Activated CD8-positive, alpha-beta memory T cell treated with anti-CD3 and anti-CD28 coated beads, Interleukin-2, amount 10 ng/mL, durations not matched to agents 7 days and 5 days (primary cell): Measurements from ENCODE around the gene FAM133A. TPM values are rescaled to one million over a fixed set of nuclear protein-coding genes. Genes with fewer than 3 reads are reported as not detected.

Experiments
- ATAC-seq: fragments of 150-1000 bp; cut with Tn5 transposase; one replicate; pipeline ENCODE4 v1.10.0; 2021; ENCODE audit warnings: moderate library complexity
- CTCF ChIA-PET: fragments of 350-600 bp; sonication (Branson Sonifier 250); formaldehyde crosslinking; loops from one replicate; lab custom pipeline; 2021; ENCODE audit warnings: antibody characterized with exemption; lab: Charles Lee
- DNase-seq: peaks from one replicate; pipeline ENCODE4 v3.0.0-alpha.2; 2020
- H3K27ac Mint-ChIP-seq: one replicate; pipeline ENCODE4 v1.8.0; 2021; ENCODE audit warnings: mild to moderate bottlenecking, mixed read lengths
- H3K27me3 Mint-ChIP-seq: one replicate; pipeline ENCODE4 v1.8.0; 2021; ENCODE audit warnings: mixed read lengths
- H3K36me3 Mint-ChIP-seq: one replicate; pipeline ENCODE4 v1.8.0; 2021; ENCODE audit warnings: mild to moderate bottlenecking, mixed read lengths
- H3K4me1 Mint-ChIP-seq: one replicate; pipeline ENCODE4 v1.8.0; 2021; ENCODE audit warnings: mixed read lengths
- H3K4me3 Mint-ChIP-seq: one replicate; pipeline ENCODE4 v1.8.0; 2021; ENCODE audit warnings: mild to moderate bottlenecking, moderate library complexity, mixed read lengths
- H3K9me3 Mint-ChIP-seq: one replicate; pipeline ENCODE4 v1.8.0; 2022; ENCODE audit warnings: low read depth, mixed read lengths
- total RNA-seq, 2 experiments: library from RNA; stranded (reverse); gene quantifications; one replicate each; pipeline ENCODE4 v1.2.3, GENCODE V29; 2021

The FAM133A gene
- total RNA-seq, result not detected

DNA sequence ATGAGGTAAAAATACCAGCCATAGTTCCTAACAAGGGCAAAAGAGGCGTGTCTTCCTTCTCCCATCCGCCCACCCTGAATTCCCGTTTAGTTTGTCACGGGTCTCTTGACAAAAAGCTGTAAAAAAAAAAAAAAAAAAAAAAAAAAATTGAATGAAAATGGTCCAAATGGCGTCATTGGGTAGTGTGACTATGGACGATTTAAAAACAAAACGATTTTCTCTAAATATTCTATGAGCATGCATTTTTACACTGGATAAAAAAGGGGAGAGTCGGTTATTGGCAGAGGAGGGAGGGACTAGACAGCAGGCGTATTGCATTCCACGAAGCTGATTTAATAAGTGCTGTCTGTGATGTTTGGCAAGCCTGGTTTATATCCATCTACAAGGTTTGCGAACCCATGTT lies at the start of gene FAM133A:
Gene FAM133A (plus strand): TSS at position 338 of the 403 bp plus-strand sequence. CDS start 35,214 bp downstream, outside the sequence.
- no peaks in the 10 kb centered on the region for H3K9me3 Mint-ChIP-seq
- ATAC-seq, result no peak
- CTCF ChIA-PET, result interaction anchor here (0.7 kb wide), 1 partner anchor 35 kb away, joined by 3 read pairs; no protein-coding TSS in a partner anchor
- no peak for DNase-seq
- H3K27ac Mint-ChIP-seq, result peak within 1 kb of the TSS; percentile 80
- H3K4me1 Mint-ChIP-seq, result peaks cover 1% of the 10 kb centered on the region
- H3K27me3 Mint-ChIP-seq, result no peaks in the 10 kb centered on the region
- H3K36me3 Mint-ChIP-seq, result no peaks in the 10 kb centered on the region
- peak within 1 kb of the TSS; percentile 84 for H3K4me3 Mint-ChIP-seq

DNA sequence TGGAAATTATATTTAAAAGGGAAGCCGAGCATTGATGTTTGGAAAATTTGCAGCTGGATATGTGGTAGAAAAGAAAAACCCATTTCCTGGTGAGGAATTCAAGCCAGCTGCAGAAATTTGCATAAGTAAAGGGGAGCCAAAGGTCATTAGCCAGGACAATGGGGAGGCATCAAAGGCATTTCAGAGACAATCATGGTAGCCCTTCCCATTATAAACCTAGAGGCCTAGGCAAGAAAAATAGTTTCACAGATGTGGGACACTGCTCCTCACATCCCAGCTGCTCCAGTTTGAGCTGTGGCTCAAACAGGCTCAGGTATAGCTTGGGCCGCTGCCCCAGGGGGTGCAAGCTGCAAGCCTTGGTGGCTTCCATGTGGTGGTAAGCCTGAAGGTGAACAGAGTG lies 36.4 kb upstream of the FAM133A start:
- no peaks in the 10 kb centered on the region for H3K9me3 Mint-ChIP-seq
- no peak overlapping the region for H3K4me3 Mint-ChIP-seq
- no peaks in the 10 kb centered on the region for H3K36me3 Mint-ChIP-seq
- ATAC-seq, result no peak
- no peaks in the 10 kb centered on the region for H3K4me1 Mint-ChIP-seq
- H3K27ac Mint-ChIP-seq, result no peak overlapping the region
- CTCF ChIA-PET, result no interaction called here
- no peak for DNase-seq
- no peaks in the 10 kb centered on the region for H3K27me3 Mint-ChIP-seq

DNA sequence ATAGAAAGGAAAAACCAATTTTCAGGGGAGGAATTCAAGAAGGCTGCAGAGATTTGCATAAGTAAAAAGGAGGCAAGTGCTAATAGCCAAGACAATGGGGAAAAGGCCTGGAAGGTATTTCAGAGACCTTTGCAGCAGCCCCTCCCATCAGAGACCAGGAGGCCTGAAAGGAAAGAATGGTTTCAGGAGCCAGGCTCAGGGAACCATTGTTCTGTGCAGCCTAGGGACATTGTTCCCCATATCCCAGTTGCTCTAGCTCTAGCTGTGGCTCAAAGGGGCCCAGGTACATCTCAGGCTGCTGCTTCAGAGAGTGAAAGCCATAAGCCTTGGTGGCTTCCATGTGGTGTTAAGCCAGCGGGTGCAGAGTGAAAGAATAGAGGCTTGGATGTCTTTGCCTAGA lies 24.6 kb upstream of the FAM133A start:
- Mint-ChIP-seq H3K4me1 (no peaks in the 10 kb centered on the region), H3K27ac (no peak overlapping the region), H3K27me3 (no peaks in the 10 kb centered on the region), H3K4me3 (no peak overlapping the region), H3K9me3 (no peaks in the 10 kb centered on the region), H3K36me3 (no peaks in the 10 kb centered on the region)
- no peak for ATAC-seq
- no peak for DNase-seq
- CTCF ChIA-PET, result no interaction called here

DNA sequence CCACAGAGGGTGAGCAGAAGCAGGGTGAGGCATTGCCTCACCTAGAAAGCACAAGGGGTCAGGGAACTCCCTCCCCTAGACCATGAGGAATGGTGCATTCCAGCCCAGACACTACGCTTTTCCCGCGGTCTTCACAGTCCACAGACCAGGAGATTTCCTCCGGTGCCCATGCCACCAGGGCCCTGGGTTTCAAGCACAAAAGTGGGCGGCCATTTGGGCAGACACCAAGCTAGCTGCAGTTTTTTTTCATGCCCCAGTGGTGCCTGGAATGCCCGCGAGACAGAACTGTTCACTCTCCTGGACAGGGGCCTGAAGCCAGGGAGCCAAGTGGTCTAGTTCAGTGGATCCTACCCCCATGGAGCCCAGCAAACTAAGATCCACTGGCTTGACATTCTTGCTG lies 13.4 kb upstream of the FAM133A start:
- Mint-ChIP-seq H3K4me3 (no peak overlapping the region), H3K36me3 (no peaks in the 10 kb centered on the region), H3K27ac (no peak overlapping the region), H3K4me1 (no peaks in the 10 kb centered on the region), H3K27me3 (no peaks in the 10 kb centered on the region), H3K9me3 (peaks cover 2% of the 10 kb centered on the region)
- CTCF ChIA-PET, result no interaction called here
- DNase-seq (no peak), ATAC-seq (no peak)

DNA sequence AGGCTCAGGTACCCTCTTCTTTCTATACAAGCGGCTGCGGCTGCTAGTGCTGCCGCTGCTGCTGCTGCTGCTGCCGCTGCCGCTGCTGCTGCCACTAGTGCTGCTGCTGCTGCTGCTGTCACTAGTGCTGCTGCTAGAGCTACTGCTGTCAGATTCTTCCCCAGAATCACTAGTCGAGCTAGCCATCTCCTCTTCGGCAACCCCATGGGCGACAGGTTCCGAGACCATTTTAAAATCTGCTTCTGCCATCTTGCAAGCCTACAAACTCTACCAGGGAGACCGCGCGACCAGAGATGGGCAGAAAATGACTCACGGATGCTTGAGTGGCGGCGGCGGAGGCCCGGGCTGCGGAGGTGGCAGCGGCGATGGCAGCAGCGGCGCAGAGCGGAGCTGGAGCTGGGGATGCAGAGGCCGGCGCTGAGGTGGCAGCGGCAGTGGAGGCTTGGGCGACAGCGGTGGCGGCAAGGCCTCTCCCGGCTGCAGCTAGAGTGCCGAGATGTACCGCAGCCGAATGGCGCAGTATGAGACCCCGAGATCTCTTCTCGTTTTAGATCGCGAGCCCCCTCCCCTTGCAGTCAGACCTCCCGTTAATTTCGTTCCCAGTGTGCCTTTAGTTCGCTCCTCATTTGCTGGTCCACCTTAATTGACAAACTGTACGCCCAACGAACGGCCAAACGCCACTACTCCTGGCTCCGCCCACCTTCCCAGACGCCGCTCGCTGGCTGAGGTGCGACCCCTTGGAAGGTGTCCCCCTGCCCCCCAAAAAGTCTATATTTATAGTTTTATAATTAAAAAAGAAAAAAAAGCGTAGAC lies 744 bp upstream of the FAM133A start, which contains the start of gene NAP1L3:
Gene NAP1L3 (minus strand): TSS at position 523 of the 813 bp plus-strand sequence. CDS start 274 bp downstream, at position 249.
- Mint-ChIP-seq H3K27ac (peak within 1 kb of the TSS; percentile 80), H3K27me3 (no peaks in the 10 kb centered on the region), H3K4me3 (peak within 1 kb of the TSS; percentile 84), H3K36me3 (no peaks in the 10 kb centered on the region), H3K9me3 (no peaks in the 10 kb centered on the region), H3K4me1 (peaks cover 1% of the 10 kb centered on the region)
- peak; percentile 65 for DNase-seq
- CTCF ChIA-PET, result no interaction called here
- peak; percentile 87 for ATAC-seq

DNA sequence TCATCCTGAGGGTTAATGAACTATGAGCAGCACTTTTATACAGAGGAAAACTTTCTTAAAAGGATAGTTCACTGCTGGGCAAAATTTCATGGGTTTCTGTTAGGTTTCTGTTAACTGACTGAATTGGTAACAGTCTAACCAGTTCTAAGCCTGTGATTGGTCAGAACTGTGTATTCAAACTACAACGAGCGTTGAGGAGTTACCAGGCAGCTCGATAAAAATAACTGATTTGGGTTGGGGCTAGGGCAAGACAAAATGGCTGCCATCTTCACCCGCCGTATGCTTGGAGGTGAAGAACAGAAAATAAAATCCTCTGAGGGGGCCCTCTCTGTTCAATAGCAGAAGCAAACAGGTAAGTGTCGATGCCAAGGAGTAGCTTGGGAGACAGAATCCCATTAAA lies 22.0 kb downstream of the FAM133A start:
- Mint-ChIP-seq H3K36me3 (no peaks in the 10 kb centered on the region), H3K27me3 (no peaks in the 10 kb centered on the region), H3K4me3 (no peak overlapping the region), H3K4me1 (no peaks in the 10 kb centered on the region), H3K27ac (no peak overlapping the region), H3K9me3 (no peaks in the 10 kb centered on the region)
- DNase-seq, result no peak
- CTCF ChIA-PET, result no interaction called here
- no peak for ATAC-seq

DNA sequence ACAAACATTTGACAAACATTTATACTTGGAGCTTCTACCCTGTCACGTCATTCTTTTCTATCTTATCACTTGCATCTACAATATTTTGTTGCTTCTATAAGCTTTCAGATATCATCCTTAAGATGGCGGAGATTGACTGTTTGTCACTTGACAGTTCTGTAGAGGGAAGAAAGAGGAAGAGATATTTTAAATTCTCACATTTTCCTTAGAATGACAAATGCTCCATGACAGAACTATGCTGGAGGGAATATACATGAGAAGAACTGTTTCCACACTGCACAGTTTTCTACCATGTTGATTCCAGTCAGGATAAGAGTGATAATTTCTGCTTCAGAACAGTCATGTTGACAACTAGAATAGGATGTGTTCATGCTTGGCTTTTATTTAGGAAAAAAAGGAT lies 29.7 kb downstream of the FAM133A start:
- no peak overlapping the region for H3K4me3 Mint-ChIP-seq
- no peak overlapping the region for H3K27ac Mint-ChIP-seq
- H3K9me3 Mint-ChIP-seq, result no peaks in the 10 kb centered on the region
- CTCF ChIA-PET, result no interaction called here
- no peaks in the 10 kb centered on the region for H3K36me3 Mint-ChIP-seq
- DNase-seq (no peak), ATAC-seq (no peak)
- no peaks in the 10 kb centered on the region for H3K27me3 Mint-ChIP-seq
- no peaks in the 10 kb centered on the region for H3K4me1 Mint-ChIP-seq

DNA sequence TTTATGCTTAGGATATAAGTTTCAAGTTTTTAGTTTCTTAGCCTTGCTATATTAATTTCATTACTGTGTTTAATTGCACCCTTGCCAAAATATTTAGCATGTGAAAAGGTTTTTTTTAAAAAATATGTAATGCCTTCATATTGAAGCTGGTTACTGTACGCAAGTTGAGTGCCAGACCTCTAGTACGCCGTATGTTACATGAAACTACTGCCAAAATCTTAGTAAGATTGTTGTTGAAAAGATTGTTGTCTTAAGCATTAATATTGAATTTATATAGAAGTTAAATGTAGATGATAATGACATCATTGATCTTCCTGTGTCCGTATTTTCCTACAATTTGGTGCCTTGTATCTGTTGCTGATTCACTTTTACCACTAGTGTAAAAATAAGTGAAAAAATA lies 37.1 kb downstream of the FAM133A start:
- CTCF ChIA-PET, result no interaction called here
- no peaks in the 10 kb centered on the region for H3K36me3 Mint-ChIP-seq
- H3K4me3 Mint-ChIP-seq, result no peak overlapping the region
- no peak overlapping the region for H3K27ac Mint-ChIP-seq
- H3K9me3 Mint-ChIP-seq, result no peaks in the 10 kb centered on the region
- H3K27me3 Mint-ChIP-seq, result no peaks in the 10 kb centered on the region
- no peak for DNase-seq
- no peak for ATAC-seq
- no peaks in the 10 kb centered on the region for H3K4me1 Mint-ChIP-seq

DNA sequence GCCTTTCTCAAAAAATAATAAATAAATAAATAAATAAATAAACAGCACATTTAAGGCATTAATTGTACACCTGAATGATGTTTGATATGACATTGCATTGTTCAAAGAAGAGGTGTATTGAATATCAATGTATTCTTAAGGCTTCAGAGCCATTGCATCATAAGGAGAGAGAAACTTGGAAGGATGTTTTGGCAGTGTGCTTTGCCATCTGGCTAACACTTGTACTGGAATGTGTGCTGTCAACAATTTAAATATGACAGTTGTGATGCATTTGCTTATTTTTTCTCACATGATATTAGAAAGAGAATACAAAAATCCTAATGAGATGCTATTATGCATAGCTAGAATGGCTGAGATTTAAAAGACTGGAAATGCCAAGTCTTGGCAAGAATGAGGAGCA lies 67.8 kb downstream of the FAM133A start:
- H3K36me3 Mint-ChIP-seq, result no peaks in the 10 kb centered on the region
- no peaks in the 10 kb centered on the region for H3K4me1 Mint-ChIP-seq
- CTCF ChIA-PET, result no interaction called here
- H3K27ac Mint-ChIP-seq, result no peak overlapping the region
- no peak for ATAC-seq
- H3K4me3 Mint-ChIP-seq, result no peak overlapping the region
- H3K27me3 Mint-ChIP-seq, result no peaks in the 10 kb centered on the region
- DNase-seq, result no peak
- no peaks in the 10 kb centered on the region for H3K9me3 Mint-ChIP-seq

DNA sequence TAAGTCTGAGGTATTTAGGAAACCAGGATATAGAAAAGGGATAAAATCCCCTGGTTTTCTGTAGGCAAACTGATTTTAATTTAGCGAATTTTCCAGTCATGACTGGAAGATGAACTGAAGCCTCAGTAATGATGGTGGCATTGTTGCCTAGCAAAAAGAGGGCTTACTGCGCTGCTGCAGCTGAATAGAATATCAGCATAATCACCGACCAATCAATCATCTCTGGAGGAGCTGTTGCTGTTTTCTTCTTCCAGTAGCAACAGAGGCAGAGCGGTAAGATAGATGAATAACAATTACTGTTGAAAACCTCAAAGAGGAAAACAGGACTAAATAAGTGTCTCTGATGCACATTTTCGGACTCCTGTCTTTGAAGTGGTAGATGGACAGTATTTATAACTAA lies 86.2 kb downstream of the FAM133A start:
- DNase-seq, result no peak
- Mint-ChIP-seq H3K27ac (no peak overlapping the region), H3K4me3 (no peak overlapping the region), H3K9me3 (no peaks in the 10 kb centered on the region), H3K4me1 (no peaks in the 10 kb centered on the region), H3K36me3 (no peaks in the 10 kb centered on the region), H3K27me3 (no peaks in the 10 kb centered on the region)
- CTCF ChIA-PET, result no interaction called here
- no peak for ATAC-seq

Other genes starting within 250 kb of the FAM133A start
- gene NAP1L3, start 628 bp upstream of the FAM133A start, total RNA-seq, result under 1 TPM; 0.47 to 0.64 TPM